BJ (cell line): ENCODE measurements around the gene AGBL4. TPM values are rescaled to one million over a fixed set of nuclear protein-coding genes. Genes with fewer than 3 reads are reported as not detected.

Source experiments
- CTCF ChIA-PET: fragments of 350-600 bp; formaldehyde crosslinking; extraction: SDS; loops from one replicate; lab custom pipeline; 2021; ENCODE audit warnings: antibody characterized with exemption, inconsistent platforms; lab: Yijun Ruan, JAX
- POLR2A ChIA-PET: fragments of 300-600 bp; sonication (Branson Sonifier 250); formaldehyde crosslinking; extraction: SDS; loops from one replicate; lab custom pipeline; 2021; ENCODE audit warnings: antibody characterized with exemption; lab: Charles Lee
- DNase-seq: peaks from one replicate; pipeline ENCODE4 v3.0.0-alpha.2; 2011; ENCODE audit warnings: low read depth
- H3K27me3 ChIP-seq: 2 replicates; pipeline ENCODE4 v1.6.0; 2011; ENCODE audit warnings: low read length; ENCODE audit not compliant: control insufficient read depth, insufficient read depth
- H3K36me3 ChIP-seq: 2 replicates; pipeline ENCODE4 v1.5.1; 2011; ENCODE audit warnings: low read length; ENCODE audit not compliant: control insufficient read depth, insufficient read depth
- H3K4me3 ChIP-seq: 2 replicates; pipeline ENCODE4 v1.5.1; 2011; ENCODE audit warnings: low read depth, mild to moderate bottlenecking, control low read depth, low read length
- polyA plus RNA-seq: library from polyadenylated mRNA; depleted of rRNA; stranded (reverse); fragments of >200 nt; gene quantifications from 2 replicates; pipeline ENCODE4 v1.2.3, GENCODE V29; 2011
- TF ChIP-seq, protein P1 (sequence below): IDR thresholded peaks from 2 replicates; pipeline ENCODE4 v1.5.1; 2011; ENCODE audit warnings: low read depth, mild to moderate bottlenecking, control low read depth, inconsistent platforms, low read length, moderate library complexity; ENCODE audit not compliant: insufficient read depth

The AGBL4 gene
- polyA plus RNA-seq, 1 experiment: not detected

DNA sequence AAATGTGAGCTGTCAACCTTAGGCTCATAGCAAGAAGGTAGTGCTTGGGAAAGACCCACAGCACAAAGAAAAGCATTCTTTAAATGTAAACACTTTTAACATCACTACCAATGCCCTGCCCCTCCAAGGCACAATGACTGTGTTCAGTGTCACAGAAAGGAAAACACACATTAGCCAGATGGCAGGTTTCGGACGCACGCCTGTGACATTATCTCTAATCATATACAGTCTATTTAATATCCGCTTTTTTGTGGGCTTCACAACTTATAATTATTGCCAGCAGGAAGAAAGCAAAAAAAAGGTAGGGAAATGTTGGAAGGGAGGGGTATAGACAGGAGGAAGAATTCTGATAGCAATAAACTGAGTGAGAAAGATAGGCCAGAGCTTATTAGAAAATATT lies 1134.7 kb downstream of the AGBL4 start:
- TF ChIP-seq, protein P1, sequence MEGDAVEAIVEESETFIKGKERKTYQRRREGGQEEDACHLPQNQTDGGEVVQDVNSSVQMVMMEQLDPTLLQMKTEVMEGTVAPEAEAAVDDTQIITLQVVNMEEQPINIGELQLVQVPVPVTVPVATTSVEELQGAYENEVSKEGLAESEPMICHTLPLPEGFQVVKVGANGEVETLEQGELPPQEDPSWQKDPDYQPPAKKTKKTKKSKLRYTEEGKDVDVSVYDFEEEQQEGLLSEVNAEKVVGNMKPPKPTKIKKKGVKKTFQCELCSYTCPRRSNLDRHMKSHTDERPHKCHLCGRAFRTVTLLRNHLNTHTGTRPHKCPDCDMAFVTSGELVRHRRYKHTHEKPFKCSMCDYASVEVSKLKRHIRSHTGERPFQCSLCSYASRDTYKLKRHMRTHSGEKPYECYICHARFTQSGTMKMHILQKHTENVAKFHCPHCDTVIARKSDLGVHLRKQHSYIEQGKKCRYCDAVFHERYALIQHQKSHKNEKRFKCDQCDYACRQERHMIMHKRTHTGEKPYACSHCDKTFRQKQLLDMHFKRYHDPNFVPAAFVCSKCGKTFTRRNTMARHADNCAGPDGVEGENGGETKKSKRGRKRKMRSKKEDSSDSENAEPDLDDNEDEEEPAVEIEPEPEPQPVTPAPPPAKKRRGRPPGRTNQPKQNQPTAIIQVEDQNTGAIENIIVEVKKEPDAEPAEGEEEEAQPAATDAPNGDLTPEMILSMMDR: no peak
- H3K4me3 ChIP-seq: no peak overlapping the region
- no peak for DNase-seq
- H3K27me3 ChIP-seq: no peaks in the 10 kb centered on the region; the same call in 1 of the 2 replicates
- POLR2A ChIA-PET: no interaction called here
- CTCF ChIA-PET: interaction anchor here (0.6 kb wide), 1 partner anchor 1404 kb away, joined by 3 read pairs; no protein-coding TSS in a partner anchor
- no peaks in the 10 kb centered on the region for H3K36me3 ChIP-seq

DNA sequence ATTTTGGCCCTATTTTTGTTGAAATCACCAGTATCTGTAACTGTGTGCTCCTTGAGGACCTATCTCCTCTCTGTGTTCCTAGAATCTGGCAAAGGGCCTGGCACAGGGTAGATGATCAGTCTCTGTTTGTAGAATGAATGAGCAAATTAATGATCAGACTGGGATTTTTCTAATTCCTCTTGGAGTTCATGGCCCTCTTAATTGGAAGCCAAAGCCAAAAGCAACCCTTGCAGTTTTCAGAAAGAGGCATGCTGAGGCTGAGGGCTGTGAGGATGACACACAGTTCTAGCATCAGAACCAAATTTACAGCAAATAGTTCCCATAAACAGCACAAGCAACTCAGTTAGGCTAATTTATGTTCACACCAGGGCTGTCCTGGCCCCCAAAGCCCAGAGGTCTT lies 1136.0 kb downstream of the AGBL4 start:
- POLR2A ChIA-PET: no interaction called here

DNA sequence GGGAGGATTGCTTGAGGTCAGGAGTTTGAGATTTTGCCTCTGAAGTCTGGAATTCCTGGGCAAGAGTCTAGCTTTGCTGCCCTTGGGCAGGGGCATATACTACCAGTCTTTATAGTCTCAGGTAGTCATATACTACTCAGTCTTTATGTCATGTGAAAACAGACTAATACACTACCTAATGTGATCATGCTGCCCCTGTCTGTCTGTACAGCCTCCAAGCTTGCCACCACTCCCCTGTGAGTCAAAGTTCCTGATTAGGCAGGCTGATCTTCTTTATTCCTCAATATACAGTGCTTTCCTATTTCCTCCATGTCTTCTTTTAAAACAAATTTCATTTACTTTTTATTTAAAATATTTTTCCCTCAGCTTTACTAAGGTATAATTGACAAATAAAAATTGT lies 1141.7 kb downstream of the AGBL4 start:
- ChIA-PET CTCF (interaction anchor here (2.5 kb wide), 1 partner anchor 34 kb away, joined by 8 read pairs; no protein-coding TSS in a partner anchor), POLR2A (no interaction called here)
- H3K27me3 ChIP-seq: no peaks in the 10 kb centered on the region
- TF ChIP-seq, protein P1: no peak
- H3K4me3 ChIP-seq: no peak overlapping the region
- no peak for DNase-seq
- no peaks in the 10 kb centered on the region for H3K36me3 ChIP-seq

More for the DNA sequence above, 1136.0 kb downstream of the AGBL4 start:
- Histone ChIP-seq H3K36me3 (no peaks in the 10 kb centered on the region), H3K27me3 (no peaks in the 10 kb centered on the region; the same call in 1 of the 2 replicates), H3K4me3 (no peak overlapping the region)
- no peak for DNase-seq
- TF ChIP-seq, protein P1: no peak
- CTCF ChIA-PET: no interaction called here

DNA sequence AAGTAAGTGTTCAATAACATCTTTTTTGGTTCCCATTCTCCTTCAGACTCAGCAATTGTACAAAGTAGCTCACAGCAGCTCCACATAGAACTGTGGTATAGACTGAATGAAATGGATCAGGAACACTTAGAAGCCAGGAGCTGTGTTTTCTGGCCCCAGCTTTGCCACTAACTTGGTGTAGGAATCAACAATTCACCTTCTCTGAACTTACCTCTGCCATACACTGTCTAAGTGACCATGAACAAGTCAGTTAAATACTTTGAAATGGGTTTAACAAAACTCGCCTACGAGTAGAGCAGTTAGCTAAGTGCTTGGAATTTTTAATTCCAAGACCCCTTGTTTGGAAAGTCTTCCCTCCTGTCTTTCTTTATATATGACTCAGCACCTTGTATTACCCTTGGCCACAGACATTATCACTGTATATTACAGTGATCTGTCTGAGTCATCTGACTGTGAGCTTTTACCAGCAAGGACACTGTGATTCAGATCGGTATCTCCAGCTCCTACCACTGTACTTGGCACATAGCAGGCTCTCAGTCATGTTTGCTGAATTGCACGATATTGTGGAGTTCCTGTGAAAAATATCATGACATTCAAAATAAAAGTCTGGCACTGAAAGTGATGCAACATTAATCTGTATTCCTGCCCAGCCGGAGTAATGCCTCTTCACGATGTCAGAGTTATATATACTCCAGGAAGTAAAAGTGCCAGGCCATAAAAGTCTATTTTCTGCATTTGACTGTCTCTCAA lies 1145.4 kb downstream of the AGBL4 start:
- ChIA-PET CTCF (interaction anchor here (1.2 kb wide), 1 partner anchor 16 kb away, joined by 3 read pairs; no protein-coding TSS in a partner anchor), POLR2A (no interaction called here)
- TF ChIP-seq, protein P1: no peak
- H3K27me3 ChIP-seq: no peaks in the 10 kb centered on the region; the same call in 1 of the 2 replicates
- peak; percentile 54 for DNase-seq
- H3K36me3 ChIP-seq: no peaks in the 10 kb centered on the region
- H3K4me3 ChIP-seq: no peak overlapping the region

DNA sequence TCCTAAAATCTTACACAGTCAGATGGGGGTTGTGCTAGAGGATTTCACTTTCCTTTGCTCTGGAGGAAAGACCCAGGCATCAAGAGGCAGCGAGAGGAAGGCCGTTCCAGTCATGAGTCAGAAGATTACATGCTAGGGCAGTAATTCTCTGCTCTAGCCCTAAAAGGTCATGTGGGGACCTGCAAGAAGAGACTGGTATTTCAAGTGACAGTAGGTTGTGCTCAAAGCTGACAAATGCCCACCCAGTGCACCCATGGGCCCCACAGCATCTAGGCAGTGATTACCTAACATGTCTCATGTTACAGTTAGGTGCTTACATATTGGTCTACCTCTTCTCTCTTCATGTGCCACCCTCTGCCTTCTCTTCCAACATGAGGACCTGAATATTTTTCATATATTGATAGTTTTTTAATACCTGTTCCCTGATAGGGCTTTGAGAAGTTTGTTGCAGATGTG lies 1147.4 kb downstream of the AGBL4 start:
- TF ChIP-seq, protein P1: no peak
- H3K36me3 ChIP-seq: no peaks in the 10 kb centered on the region
- ChIA-PET POLR2A (no interaction called here), CTCF (no interaction called here)
- no peak for DNase-seq
- H3K4me3 ChIP-seq: no peak overlapping the region
- no peaks in the 10 kb centered on the region; the same call in 1 of the 2 replicates for H3K27me3 ChIP-seq
